Right lobe of liver (tissue), 4 donors: ENCODE results near the gene PRDM15.

ENCODE experiments used
- CTCF ChIP-seq, 4 donors: fragments of 200-600 bp in 3 of 4; fragments of 450-650 bp in 1 of 4; IDR thresholded peaks; one replicate each; pipeline versions ENCODE4 v1.5.1 to v1.8.0; 2016 to 2022; ENCODE audit warnings: antibody characterized with exemption in 4 of 4, mild to moderate bottlenecking in 2 of 4
- POLR2A ChIP-seq: fragments of 450-650 bp; IDR thresholded peaks from one replicate; pipeline ENCODE4 v1.6.1; 2017; ENCODE audit warnings: antibody characterized with exemption, mild to moderate bottlenecking
- donor health status: DM: no; HTN: no; CAD: no.
- donor health status: DM: no; HTN: no; CAD: no.
- donor health status: DM: no; HTN: yes; CAD: no.

- TF ChIP-seq POLR2A, result no peak
- TF ChIP-seq CTCF (IDR thresholded peaks at IDR 0.05), result no peak
Measured at GRCh38 chr21:41918561-41919358, 39.6 kb upstream of the PRDM15 start.
